Measurements from ENCODE around the gene MYH14.

- TF ChIP-seq, protein P1, sequence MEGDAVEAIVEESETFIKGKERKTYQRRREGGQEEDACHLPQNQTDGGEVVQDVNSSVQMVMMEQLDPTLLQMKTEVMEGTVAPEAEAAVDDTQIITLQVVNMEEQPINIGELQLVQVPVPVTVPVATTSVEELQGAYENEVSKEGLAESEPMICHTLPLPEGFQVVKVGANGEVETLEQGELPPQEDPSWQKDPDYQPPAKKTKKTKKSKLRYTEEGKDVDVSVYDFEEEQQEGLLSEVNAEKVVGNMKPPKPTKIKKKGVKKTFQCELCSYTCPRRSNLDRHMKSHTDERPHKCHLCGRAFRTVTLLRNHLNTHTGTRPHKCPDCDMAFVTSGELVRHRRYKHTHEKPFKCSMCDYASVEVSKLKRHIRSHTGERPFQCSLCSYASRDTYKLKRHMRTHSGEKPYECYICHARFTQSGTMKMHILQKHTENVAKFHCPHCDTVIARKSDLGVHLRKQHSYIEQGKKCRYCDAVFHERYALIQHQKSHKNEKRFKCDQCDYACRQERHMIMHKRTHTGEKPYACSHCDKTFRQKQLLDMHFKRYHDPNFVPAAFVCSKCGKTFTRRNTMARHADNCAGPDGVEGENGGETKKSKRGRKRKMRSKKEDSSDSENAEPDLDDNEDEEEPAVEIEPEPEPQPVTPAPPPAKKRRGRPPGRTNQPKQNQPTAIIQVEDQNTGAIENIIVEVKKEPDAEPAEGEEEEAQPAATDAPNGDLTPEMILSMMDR (conservative IDR thresholded peaks at IDR 0.05) = no peak
- TF ChIP-seq ZFX (IDR thresholded peaks at IDR 0.05) = no peak
Observed at GRCh38 chr19:50162988-50163387, 40.4 kb upstream of the MYH14 start, which contains the start of gene IZUMO2.
